Fibroblast of skin of scalp (primary cell): Measurements from ENCODE around the gene NKAIN2.
"Not testable (repeated sequence)": the region's sequence is repeated elsewhere in the genome, so short reads cannot be mapped to it uniquely, and the experiment has no call there.

Experiments
- DNase-seq: peaks from one replicate; pipeline ENCODE4 v3.0.0-alpha.2; 2013

NKAIN2 gene

DNA sequence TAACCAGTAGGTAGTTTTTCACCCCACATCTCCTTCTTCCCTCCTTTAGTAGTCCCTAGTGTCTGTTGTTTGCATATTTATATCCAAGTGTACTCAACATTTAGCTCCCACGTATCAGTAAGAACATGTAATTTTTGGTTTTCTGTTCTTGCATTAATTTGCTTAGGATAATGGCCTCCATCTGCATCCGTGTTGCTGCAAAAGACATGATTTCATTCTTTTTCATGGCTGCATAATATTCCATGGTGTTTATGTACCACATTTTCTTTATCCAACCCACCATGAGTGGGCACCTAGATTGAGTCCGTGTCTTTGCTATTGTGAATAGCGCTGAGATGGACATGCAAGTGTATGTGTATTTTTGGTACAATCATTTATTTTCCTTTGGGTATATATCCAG is 306.8 kb downstream of the NKAIN2 start:
- DNase-seq: no peak

DNA sequence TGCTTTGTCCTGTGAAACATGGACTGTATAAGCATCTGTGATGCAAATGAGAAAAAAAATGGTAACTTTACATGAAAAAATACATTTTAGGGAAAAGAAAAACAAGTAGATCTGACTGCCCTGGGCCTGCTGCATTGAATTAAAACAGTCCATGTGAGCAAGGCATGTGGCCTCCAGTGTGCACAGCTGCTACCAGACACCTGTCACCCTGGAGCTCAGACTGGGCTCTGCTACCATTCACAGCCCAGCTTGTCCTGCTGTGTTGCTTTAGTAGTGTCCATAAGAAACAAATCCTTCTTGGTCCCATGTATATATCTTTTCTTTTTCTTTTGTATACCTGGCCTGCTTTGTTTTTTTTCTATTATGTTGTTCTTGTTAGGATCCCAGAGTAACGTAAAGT is 315.9 kb downstream of the NKAIN2 start:
- no peak for DNase-seq

DNA sequence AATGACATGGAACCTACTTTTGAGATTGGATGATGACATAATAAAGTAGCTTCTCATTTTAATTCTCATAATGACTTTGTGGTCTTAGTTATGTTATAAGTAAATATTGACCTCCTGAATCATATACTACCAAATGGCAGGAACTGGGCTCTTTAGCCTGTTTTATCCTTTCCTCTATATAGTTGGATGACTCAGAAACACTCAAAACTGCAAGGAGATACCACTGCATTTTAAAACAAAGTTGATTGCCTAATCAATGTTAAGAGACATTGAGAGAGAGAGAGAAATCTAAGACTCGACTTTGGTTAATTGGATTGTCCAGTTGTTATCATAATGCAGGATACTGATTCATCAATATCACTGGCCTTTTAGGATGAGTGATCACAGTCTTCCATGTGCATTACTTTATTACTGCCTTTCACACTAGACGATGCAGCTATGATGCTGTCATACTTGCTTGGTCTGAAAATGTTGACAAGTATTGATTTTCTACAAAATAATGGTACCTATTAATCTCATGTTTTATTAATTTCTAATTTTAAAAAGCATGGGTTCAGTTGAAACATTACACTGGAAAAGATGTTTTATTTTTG is 320.0 kb downstream of the NKAIN2 start:
- DNase-seq: no peak

DNA sequence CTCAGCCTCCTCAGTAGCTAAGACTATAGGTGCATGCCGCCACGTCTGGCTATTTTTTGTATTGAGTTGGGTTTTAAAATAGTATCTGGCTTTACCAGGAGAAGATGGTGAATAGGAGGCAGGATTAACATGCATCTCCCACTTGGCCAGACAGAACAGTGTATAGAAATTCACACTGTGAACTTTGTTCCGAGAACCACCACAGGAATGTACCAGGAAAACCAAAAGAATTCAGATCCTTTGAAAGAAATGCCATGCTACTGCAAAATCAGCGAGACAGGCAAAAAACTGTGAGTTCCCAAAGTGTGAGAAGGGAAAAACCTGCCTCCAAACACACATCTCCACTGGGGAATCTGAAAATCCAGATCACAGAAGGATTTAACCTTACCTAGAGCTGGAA is 327.6 kb downstream of the NKAIN2 start:
- peak; percentile 52 for DNase-seq

DNA sequence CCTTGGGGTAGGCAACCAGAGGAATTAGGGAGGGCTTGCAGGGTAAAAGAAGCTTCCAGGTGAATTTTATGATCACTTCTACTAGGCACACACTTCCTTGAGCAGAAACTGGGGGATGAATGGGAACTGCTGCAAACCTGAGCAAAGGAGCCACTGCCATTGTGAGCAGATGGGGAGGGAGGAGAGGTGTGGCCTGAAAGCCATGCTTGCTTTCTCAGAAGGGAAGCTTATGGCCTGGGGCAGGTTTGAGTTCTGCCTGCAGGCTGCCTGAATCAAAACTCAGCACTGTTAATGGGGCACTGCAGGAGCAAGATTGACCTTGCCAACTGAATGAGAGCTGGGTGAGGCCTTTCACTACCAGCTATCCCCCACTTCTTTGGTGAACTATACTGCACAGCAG is 328.1 kb downstream of the NKAIN2 start:
- DNase-seq: no peak

DNA sequence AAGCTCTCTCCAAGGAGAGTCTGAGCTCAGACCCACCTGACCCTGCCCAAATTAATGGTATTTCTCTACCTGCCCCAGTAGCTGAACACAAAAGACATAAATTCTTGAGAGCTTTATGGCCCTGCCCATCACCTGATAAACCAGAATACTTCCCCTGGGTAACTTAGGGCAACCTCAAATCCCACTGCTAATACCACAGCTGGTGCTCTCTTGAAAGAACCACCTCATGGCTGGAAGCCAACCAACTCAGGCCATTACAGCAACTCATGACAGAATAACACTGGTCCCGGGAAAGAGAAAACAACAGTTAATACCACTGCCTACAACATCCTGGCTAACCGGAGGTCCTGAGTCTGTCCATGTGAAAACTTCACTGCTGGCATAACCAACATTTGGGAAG is 328.6 kb downstream of the NKAIN2 start:
- DNase-seq: no peak

DNA sequence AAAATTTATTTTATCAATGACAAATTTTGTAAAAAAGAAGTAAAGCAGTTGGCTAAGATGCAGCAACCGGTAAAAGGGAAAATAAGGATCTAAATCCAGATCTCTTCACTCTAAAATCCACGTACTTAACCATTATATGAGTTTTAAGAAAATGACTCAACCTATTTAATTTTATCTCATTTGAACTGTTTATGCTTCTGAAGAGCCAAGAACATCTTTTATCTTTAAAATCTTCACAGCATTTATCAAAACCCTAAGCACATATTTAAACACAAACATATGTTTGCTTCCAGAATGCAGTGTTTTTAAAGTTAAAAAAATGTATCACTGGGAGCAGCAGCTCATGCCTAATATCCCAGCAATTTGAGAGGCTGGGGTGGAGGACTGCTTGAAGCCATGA is 339.2 kb downstream of the NKAIN2 start:
- DNase-seq: no peak

DNA sequence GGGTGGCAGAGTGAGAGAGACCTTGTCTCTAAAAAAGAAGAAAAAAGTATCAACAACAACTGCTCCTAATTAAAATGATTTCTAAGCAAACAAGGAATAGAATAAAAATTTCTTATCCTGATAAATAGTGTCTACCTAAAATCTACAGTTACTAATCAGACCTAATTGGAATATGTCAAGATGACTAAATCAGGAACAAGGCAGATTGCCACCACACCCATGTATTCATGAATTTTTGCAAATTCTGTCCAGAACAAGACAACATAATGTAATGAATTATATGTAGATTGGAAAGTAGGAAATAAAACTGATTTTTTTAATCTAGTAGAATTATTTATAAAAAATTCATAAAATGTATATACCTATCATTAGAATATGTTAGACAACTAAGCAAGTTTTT is 339.8 kb downstream of the NKAIN2 start:
- no peak for DNase-seq

DNA sequence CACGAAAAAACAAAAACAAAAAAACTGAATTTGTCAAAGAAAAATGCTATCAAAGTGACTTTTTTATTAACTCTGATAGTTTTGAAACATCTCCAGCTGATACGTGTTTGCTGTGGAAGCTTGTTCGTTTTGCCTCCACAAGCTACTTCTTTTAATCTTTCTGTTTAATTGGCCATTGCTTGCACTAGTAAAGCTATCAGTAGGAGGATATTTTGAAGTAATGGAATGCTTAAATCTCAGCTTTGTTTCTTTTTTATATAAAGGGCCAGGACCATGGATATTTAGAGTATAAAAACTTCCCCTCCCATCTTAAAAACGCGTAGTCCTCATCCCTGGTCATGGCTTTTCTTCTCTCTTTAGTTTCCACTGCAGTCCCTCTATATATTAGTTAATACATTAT is 344.0 kb downstream of the NKAIN2 start:
- no peak for DNase-seq

DNA sequence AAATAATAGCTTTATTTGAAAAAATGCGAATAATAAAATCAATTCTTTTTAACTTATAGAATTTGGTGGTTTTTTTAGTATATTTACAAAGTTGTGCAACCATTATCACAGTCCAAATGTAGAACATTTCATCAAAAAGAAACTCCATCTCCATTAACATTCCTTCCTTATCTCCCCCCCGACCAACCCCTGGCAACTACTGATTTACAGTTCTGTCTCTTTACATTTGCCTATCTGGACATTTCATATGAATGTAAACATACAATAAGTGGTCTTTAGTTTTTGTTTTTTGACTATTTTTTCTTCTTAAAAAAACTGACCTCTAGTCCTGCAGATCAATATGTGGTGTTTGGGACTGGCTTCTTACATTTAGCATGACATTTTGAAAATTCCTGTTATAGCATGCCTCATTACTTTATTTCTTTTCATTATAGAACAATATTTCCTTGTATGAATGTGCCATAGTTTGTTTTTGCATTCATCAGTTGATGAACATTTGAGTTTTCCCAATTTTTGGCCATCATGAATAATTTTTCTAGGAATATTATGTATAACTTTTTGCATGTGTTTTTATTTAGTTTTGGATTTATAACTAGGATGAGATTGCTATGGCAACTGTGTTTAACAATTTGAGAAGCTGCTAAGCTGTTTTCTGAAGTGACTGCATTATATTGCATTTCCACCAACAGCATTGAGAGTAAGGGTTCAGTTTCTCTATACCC is 344.7 kb downstream of the NKAIN2 start:
- no peak for DNase-seq

DNA sequence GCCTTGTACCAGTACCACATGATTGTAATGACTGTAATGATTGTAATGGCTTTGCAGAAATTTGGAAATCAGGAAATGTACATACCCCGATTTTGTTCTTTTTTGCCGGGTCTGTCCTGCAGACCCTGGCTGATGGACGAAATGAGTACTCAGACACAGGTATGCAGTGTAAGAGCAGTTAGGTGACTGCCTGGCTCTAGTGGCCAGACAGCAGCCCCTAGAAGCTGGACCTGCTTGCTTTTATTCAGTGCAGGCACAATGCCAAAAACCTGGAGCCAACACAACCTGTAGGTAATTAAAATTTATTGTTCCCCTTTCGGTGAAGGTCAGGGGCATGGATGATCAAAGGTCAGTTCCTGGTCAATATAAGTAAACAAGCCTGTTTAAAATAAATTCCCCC is 346.0 kb downstream of the NKAIN2 start:
- DNase-seq: no peak

DNA sequence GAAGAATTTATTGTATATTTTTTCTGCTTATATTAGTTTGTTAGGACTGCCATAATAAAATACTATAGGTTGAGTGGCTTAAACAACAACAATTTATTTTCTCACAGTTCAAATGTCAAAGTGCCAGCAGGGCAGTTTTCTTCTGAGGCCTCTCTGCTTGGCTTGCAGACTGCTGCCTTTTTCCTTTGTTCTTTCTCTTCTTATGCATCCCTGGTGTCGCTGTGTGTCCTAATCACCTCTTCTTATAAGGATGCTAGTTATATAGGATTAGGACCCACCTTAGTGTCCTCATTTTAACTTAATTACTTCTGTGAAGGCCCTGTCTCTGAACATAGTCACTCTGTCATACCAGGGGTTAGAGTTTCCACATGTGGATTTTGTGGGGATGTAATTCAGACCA is 354.4 kb downstream of the NKAIN2 start:
- no peak for DNase-seq

DNA sequence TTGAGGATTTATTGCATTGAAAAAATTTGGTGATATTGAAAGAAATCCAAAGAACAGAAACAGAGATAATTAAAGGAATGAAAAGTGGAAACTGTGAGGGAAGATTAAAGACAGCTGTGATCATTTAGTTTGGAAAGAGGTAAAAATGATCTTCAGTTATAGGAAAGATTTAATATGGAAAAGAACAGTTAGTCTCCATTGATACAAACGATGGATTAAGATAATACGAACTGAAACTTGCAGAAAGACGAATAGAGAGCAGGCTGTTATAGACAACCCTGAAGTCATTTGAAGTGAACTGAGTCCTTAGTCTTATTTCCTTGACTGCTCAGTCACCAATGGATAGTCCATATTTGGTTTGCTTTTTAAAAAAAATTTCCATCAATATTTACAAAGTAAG is 360.0 kb downstream of the NKAIN2 start:
- DNase-seq: no peak

DNA sequence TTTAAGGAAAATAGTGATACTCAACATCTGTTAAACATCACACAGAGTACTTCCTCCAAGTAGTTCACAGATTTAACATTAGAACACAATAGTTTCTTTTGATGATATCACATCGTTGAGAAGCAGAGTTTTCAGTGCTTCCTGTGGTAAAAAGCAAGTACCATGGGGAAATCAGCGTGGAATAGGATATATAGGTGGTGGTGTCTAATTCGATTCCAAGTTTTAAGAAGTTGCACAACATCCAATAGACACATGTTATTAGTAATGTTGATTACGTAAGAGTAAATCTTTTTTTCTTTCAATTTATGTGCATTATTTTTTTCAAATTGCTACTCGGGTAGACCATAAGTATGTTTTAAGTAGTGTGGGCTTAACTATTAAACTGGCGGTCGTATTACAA is 360.7 kb downstream of the NKAIN2 start:
- DNase-seq: no peak

DNA sequence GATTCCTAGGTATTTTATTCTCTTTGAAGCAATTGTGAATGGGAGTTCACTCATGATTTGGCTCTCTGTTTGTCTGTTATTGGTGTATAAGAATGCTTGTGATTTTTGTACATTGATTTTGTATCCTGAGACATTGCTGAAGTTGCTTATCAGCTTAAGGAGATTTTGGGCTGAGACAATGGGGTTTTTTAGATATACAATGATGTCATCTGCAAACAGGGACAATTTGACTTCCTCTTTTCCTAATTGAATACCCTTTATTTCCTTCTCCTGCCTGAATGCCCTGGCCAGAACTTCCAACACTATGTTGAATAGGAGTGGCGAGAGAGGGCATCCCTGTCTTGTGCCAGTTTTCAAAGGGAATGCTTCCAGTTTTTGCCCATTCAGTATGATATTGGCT is 363.6 kb downstream of the NKAIN2 start:
- not testable (repeated sequence) for DNase-seq

DNA sequence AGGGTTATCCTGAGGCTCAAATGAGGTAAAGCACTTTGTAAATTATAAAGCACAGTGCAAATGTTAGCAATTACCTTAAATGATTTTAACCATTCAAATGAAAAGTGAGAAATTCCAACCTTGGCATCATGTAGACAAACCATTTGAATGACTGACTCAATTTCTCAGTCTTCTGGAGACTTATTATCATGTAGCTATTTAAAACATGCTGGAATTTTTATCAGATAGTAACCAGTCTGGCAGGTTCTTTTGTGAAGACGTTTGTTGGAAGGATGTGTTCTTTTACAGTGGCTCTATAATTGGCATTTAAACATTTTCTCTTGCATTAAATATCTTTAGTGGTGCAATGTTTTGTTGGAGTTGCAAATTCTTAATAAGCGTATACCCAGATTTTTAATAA is 386.6 kb downstream of the NKAIN2 start:
- no peak for DNase-seq

DNA sequence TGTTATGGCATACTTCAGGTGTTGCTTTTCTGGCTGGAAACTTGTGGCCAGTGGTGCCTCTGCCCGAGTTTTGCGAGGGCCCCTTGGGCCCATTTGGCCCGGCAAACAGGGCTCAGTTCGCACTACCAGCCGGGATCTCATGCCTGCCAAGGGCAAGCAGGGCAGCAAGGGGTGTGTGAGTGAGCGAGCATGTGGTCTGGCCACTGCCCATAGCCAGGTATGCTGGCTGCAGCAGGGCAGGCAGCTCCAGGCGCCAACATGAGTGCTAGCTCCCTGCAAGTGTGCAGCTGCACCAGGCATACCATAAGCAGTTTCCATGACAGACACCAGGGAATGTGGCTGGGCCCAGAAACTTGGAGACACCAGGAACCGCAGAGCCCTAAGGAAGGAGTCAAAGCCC is 389.5 kb downstream of the NKAIN2 start:
- DNase-seq: no peak

DNA sequence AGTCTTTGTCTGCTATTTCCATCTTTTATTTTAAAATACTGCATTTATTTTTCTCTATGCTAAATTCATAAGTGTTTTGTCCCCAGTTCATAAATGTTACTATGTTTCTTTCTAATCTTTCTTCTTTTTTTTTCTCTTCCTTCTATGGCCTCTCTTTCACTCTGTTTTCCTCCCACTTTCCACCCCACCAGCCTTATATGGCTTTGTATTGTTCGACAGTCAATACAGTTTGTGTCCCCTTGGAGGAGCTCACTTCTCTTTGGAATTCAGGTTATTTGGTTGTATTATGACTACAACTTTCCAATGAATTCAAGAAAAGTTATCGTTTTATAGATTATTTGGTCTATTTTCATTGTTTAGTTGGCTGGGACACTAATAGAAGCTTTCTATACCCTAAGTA is 393.5 kb downstream of the NKAIN2 start:
- no peak for DNase-seq

DNA sequence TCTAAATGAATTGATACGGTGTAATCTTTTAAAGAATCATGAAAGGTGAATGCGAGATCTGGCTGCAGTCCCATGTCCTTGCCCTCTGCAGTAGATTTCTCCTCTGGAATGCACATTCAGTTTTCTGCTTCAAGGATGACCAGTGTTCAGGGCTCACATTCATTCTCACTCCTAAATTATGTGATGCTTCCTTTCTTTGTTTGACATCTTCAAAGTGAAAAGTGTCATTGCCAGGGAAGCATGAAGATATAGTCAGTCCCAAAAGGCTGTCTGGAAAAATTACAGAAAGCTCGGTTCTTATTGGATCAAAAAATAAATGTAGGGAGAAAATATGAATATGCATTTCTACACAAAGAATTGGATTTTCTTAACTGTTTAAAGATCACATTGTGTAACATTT is 395.6 kb downstream of the NKAIN2 start:
- DNase-seq: no peak

DNA sequence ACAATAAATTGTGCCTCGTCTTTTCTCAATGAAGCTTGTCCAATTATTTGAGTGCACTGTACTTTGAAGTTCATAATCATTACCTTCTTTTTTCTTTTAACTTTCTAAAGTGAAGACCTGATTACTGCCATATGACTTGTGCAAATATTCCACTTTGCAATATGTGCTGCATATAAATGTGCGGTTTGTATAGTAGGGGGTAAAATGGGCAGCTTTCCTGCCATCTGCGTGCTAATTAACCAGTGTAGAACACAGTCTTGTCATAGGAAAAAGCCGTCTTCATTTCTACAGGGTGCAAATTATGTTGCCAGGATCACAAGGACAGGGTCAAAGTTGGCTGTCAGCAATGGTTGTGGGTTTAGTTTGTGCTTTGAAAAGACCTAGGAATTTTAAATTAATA is 397.0 kb downstream of the NKAIN2 start:
- no peak for DNase-seq

DNA sequence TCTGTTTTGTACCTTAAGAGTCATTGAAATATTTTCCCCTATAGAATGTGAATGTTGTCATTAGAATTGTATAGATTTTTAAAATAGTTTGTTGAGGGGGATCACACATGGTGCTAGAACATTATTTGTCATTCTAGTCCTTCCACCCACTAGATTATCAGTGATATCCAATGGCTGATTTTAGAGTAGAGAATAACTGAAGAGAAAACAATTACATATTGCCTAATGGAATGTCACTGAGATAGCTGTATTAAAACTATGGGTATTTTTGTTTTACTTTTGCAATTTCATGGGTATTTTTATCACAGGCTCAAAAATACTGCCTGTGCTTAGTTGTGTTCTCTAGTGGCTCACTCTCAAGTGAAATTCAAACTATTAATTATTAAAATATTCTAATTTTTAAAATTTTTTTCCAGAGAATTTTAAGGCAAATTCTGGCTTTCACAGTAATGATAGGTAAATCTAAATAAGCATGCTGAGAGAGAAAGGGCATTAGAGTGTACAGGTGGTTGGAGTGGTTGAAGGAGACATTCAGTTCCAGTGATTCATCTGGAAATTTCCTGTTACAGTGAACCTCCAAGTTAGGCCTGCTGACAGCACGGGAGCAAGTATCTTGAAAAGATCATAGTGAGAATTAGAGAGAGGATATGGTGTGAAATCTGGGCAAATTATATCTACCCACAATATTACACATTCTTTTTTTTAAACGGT is 399.6 kb downstream of the NKAIN2 start:
- peak; percentile 19 for DNase-seq

DNA sequence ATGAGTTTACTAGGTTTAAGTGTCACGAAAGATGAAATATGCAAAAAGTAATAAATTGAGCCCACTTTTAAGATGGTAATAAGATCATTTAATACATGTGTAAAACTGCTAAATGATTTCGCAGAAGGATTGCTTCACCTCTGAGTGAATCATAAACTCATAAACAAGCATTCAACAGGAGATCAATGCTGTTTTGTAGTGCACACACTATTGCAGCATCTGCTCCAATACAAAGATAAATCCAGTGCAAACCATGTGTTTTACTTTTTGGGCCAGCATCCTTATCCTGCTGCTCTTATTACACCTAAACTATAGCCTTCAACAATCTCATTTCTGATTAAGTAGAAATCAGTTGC is 400.1 kb downstream of the NKAIN2 start:
- DNase-seq: no peak

DNA sequence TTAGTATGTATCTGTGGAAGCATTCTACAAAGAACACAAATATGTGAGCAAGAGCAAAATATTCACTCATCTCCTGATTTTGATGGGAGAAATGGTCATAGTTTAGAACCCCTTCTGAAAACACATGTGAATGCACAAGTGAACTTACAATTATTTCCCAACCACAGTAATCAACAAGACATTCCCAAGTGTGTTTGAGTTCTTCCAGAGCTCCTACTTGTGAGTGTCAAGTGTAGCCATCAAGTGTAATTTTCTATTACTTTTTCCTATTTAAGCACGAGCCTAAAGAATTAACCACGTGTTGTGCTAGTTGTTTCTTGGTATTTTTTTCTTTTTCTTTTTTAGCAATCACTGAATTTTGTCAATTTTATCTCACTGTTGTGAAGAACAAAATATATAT is 402.3 kb downstream of the NKAIN2 start:
- no peak for DNase-seq

DNA sequence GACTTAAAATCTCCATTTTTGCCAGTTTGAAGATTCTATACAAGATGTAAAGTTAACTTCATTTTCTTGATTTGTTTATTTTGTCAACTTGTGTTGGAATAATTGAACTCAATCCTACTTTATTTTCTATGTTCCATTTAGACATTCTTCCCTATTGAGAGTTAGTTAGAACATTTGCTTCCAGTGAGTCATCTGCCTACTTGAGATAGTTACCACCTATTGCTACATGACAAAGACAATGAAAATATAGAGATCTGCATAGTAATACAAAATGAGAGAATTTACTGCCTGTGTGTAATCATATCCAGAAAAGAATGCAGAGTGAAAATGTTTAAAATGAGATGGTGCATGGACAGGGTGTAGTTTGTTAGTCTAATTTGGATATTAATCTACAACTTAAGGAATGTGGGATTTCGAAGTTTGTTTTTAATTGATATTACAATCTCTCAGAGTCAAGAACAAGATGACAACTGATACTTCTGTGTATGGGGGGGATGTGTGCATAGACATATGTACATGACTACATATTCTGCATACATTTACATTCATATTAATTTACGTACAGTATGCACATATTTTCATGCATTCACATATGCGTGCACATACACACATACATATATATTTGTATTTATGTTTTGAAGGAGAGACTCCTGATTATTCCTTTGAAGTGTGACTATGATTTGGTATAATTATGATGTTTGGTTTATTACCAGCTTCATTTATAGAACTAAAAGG is 420.1 kb downstream of the NKAIN2 start:
- DNase-seq: peak; percentile 55
